HuH-7 (cell line): ENCODE results near the gene MLEC.

Experiments
- DNase-seq: peaks from one replicate; pipeline ENCODE4 v3.0.0; 2011; ENCODE audit warnings: low spot score

The MLEC gene

DNA sequence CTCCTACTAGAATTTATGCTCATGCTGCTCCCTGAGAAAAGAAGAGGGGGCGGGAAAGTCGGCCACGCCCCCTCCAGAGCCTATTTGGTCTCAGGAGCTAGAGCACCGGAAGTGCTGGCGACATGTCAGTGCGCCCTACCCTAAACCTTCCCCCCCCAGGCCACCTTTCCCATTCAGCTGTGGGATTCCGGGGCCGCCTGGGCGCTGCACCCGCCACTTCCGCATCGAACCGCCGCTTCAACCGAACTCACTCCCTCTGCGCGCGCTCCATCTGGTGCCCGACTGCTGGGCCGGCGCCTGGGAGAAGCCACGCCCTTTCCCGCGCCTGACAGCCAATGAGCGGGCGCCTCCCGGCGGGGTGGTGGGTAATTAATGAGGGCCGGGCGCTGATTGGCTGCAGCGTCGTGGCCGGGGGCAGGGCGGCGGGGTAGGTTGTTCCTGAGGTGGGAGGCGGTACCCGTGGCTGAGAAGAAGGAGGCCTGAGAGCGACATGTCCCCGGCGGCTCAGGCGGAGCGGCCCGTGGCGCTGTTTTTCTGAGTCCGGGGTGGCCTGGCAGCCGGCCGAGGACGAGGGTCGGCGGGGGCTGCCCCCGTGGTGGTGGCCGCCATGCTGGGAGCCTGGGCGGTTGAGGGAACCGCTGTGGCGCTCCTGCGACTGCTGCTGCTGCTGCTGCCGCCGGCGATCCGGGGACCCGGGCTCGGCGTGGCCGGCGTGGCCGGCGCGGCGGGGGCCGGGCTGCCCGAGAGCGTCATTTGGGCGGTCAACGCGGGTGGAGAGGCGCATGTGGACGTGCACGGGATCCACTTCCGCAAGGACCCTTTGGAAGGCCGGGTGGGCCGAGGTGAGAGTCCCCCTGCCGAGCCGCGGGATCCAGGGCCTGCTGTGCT, at the start of gene MLEC:
TSS of gene MLEC (plus strand) at position 460 of the 888 bp plus-strand sequence. CDS start at position 608, 148 bp downstream.
- DNase-seq, result peak; percentile 98

- peak; percentile 68 for DNase-seq
These were observed 46.9 kb upstream of the MLEC start, which contains the start of gene CABP1 for GRCh38 chr12:120639771-120640721. Gene CABP1 (plus strand): TSS chr12:120640626. CDS start chr12:120640686, 60 bp downstream.

DNA sequence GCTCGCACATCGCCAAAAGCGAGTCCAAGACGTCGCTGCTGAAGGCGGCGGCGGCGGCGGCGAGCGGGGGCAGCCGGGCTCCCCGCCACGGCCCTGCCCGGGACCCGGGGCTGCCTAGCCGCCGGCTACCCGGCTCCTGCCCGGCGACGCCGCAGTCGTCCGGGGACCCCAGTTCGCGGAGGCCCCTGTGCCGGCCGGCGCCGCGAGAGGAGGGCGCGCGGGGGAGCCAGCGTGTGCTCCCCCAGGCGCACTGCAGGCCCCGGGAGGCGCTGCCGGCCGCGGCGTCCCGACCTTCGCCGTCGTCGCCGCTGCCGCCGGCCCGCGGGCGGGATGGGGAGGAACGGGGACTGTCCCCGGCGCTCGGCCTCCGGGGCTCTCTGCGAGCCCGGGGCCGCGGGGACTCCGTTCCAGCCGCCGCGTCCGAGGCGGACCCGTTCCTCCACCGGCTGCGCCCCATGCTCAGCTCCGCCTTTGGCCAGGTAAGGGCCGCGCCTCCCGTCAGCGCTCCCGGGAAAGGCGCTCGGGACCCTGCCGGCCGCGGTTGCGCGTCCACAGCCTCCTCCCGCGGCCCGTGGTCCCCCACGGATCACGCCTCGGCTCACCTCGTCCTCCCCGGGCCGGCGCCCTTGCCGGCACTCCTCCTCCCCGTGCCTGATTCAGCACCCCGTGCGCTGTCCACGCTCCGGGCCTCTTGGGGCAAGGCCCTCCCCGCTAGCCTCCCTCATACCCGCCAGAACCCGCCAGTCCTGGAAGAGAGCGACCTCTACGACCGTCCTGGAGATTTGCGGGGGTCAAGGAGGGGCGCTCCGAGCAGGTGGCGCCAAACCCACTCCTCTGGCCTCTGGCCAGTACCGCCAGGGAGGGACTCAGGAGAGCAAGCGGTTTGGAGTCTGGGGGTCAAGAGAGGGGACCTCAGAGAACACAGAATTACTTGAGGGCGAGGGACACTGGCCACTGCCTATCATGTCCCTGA, 45.8 kb upstream of the MLEC start:
- peak; percentile 73 for DNase-seq

GRCh38 chr12:120642121-120642520, 44.8 kb upstream of the MLEC start:
- no peak for DNase-seq

GRCh38 chr12:120642826-120643225, 44.1 kb upstream of the MLEC start:
- no peak for DNase-seq

DNA sequence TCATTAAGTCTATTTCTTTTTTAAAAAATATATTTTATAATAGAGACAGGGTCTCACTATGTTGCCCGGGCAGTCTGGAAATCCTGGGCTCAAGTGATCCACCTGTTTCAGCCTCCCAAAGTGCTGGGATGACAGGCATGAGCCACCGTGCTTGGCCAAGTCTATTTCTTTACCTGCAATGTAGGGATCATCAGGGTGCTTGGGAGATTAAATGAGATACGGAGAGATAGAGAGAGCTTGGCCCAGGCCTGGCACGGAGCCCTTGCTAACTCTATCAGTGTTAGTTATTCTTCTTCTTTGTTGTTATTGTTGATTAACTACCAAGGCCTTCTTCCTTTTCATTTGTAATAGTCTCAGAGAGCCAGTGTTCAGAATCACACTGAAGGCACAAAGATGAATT, 43.4 kb upstream of the MLEC start:
- no peak for DNase-seq

GRCh38 chr12:120646044-120646443, 40.9 kb upstream of the MLEC start:
- no peak for DNase-seq

- DNase-seq, result no peak
These were observed 39.6 kb upstream of the MLEC start for GRCh38 chr12:120647375-120647755.

- no peak for DNase-seq
These were observed 37.3 kb upstream of the MLEC start for GRCh38 chr12:120649442-120650232.

- DNase-seq, result no peak
These were observed 36.7 kb upstream of the MLEC start for GRCh38 chr12:120650233-120650690.

- DNase-seq, result no peak
These were observed 35.1 kb upstream of the MLEC start for GRCh38 chr12:120651821-120652220.

DNA sequence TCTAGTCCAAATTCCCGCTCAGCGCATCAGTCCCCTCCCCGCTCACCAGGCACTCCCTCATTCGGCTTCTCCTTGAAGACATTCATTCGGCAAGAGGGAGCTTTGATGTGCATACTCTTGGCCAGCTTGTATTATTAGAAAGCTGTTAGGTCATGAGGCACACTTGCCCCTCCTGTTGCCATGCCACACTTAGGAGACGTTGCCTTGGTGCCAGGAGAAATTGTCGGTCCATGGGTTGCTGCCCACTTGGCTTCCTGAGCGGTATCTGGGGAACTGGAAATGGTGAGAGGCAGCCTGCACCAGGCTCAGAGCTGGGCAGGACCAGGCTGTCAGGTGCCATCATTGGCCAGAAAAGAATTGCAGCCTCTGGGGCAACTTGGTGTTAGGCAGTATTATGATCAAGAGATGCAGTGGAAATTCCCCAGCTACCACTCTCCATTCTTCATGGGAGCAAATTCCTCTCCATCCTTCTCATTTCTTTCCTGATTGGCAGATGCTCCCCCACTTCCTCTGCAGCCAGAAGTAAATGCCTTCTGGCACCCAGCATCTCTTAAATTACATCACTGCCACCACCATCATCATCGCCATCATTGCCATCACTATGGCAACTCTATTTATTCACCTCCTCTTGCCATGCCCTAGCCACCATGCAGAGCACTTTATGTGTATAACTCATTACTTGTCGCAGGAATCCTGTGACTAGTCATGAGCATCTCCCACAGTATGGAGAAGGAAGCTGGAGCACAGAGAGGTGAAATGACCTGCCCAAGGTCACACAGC, 34.1 kb upstream of the MLEC start:
- DNase-seq, result no peak

DNA sequence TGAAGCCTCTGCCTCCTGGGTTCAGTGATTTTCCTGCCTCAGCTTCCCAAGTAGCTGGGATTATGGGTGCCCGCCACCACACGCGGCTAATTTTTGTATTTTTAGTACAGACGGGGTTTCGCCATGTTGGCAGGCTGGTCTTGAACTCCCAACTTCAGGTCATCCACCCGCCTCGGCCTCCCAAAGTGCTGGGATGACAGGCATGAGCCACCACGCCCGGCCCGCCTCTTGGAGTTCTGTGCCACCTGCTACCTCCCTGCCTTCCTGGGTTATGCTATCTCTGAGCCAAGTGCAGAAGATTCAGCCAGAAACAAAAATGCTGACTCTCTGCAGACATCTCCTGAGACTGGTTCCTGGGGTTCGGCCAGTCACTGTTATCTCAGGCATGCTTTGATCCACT, 33.3 kb upstream of the MLEC start:
- no peak for DNase-seq

DNA sequence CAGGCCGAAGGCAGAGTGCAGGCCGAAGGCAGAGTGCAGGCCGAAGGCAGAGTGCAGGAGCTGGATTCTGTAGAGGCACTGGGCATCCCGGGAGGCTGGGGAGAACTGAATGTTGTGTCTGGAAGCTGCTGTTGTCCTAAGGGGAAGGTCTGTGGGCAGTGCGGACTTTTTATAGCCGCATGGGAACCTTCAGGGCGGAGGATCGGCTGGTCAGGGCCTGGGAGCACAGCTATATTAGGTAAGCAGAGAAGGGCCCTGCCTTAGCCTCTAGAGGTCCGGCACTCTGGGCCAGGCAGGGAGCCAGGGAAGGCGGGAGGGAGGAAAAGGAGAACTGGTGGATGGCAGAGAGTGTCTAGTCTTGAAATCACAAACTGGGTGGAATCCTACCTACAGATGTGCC, 32.3 kb upstream of the MLEC start:
- DNase-seq, result no peak

- no peak for DNase-seq
These were observed 30.9 kb upstream of the MLEC start for GRCh38 chr12:120656008-120656407.

DNA sequence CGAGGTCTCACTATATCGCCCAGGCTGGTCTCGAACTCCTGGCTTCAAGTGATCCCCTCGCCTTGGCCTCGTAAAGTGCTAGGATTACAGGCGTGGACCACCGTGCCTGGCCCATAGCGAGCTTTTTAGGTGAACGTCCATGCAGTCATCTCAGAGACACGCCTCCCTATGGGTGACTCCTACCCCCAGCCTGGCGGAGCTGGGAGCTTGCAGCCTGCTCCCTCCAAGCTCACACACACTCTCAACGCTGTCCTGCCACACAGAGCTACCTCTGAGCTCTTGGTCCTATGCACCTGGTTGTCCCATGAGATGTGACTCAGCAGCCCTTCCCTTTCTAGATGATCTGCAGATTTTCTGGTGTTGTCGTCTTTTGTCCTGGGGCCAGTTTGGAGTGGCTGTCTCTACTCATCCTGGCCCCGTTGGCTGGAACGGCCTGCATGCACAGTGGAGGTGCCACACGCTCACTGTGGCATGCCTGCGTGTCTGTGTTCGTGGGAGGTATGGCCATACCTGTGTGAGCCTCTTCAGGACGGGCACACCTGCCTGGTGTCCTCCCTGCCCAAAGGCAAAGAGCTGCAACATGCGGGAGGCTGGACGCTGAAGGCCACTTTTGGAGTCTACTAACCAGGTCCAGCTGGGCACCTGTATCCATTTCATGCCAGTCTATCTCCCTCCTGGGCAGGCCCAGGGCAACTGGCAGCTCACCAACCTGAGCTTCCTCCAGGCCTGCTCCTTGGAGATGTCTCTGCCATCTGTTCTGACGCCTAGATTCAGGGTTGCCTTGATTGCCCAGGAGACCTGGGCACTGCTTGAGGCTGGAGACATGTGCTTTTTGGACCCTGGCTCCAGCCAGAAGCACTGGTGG, 28.4 kb upstream of the MLEC start:
- DNase-seq, result no peak

DNA sequence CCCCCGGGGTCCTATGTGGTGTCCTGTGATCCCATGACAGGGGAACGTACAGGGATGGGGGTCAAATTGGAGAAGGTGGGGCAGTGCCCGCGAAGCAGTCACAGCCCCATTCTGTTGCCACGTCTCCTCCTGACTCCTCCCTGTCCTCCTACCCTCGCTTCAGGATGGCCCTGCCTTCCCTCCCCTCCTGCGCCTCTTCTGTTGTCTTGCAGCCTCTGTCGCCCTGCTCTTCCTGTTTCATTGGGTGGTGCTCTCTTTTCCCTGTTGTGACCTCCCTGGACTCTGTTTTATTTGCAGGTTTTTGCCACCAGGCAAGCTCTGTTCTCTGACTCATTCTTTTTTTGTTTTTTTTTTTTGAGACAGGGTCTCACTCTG, 27.8 kb upstream of the MLEC start:
- no peak for DNase-seq

GRCh38 chr12:120661432-120661831, 25.5 kb upstream of the MLEC start:
- DNase-seq, result no peak

- DNase-seq, result no peak
These were observed 24.1 kb upstream of the MLEC start for GRCh38 chr12:120662879-120663278.
